HCT116 (cell line): ENCODE results near the gene MAB21L3. TPM values are rescaled to one million over a fixed set of nuclear protein-coding genes. Genes with fewer than 3 reads are reported as not detected.

Experiments used
- ATAC-seq: fragments of 200-7000 bp; cut with Tn5 transposase; 2 replicates; pipeline ENCODE4 v1.9.1; 2020; ENCODE audit warnings: mild to moderate bottlenecking, moderate library complexity
- BruUV-seq: library from RNA; stranded (reverse); fragments of 400-500 nt; replicated peaks from 2 replicates; lab custom pipeline; 2021; lab: Mats Ljungman, UMichigan
- CTCF ChIA-PET: fragments of 300-600 bp; sonication (Branson Sonifier 250); formaldehyde crosslinking; loops from one replicate; lab custom pipeline; 2021; ENCODE audit warnings: antibody characterized with exemption; lab: Charles Lee
- POLR2A ChIA-PET: fragments of 300-600, 350-600 bp; sonication (Branson Sonifier 250); formaldehyde crosslinking; loops from one replicate; lab custom pipeline; 2021; ENCODE audit warnings: antibody characterized with exemption; lab: Charles Lee
- RAD21 ChIA-PET, 2 experiments: fragments of 300-600 bp; sonication (Branson Sonifier 250); formaldehyde crosslinking; loops; one replicate each; lab custom pipeline; 2023; ENCODE audit warnings: low total read pairs in 2 of 2; ENCODE audit not compliant: uncharacterized antibody in 2 of 2, unreplicated experiment in 2 of 2, low non-redundant PET in 1 of 2; lab: Charles Lee
- DNase-seq: peaks from one replicate; pipeline ENCODE4 v3.0.0-alpha.2; 2010; ENCODE audit warnings: low read depth, low spot score
- H2AFZ ChIP-seq: fragments of 200-600 bp; shearing (Covaris generic), sonication (generic); 2 replicates; pipeline ENCODE4 v1.6.1; 2017; ENCODE audit warnings: low read depth, mixed run types, mixed read lengths, antibody characterized with exemption, low read length; ENCODE audit not compliant: poor library complexity, severe bottlenecking
- H3K27ac ChIP-seq: 2 replicates; pipeline ENCODE4 v1.5.1; 2012; ENCODE audit warnings: low read depth, low read length
- H3K27me3 ChIP-seq: fragments of 200-600 bp; sonication (generic); 2 replicates; pipeline ENCODE4 v1.6.1; 2016; ENCODE audit warnings: mixed run types, low read length, mixed read lengths; ENCODE audit not compliant: insufficient read depth
- H3K36me3 ChIP-seq, 2 experiments: fragments of 200-500 bp in 1 of 2; fragments of 200-600 bp in 1 of 2; sonication (Bioruptor generic) in 1 of 2; sonication (generic) in 1 of 2; 2 replicates each; pipeline versions ENCODE4 v1.5.1 to v1.6.1; 2014 to 2016; ENCODE audit warnings: low read length in 2 of 2, inconsistent platforms in 1 of 2, mixed read lengths in 1 of 2, mixed run types in 1 of 2; ENCODE audit not compliant: insufficient read depth in 2 of 2, control insufficient read depth in 1 of 2
- H3K4me1 ChIP-seq, 2 experiments: fragments of 200-600 bp in 1 of 2; sonication (generic) in 1 of 2; 2 replicates each; pipeline versions ENCODE4 v1.5.1 to v1.6.1; 2012 to 2017; ENCODE audit warnings: low read length in 2 of 2, inconsistent platforms in 1 of 2, mild to moderate bottlenecking in 1 of 2, mixed read lengths in 1 of 2, mixed run types in 1 of 2, moderate library complexity in 1 of 2; ENCODE audit not compliant: insufficient read depth in 2 of 2, control insufficient read depth in 1 of 2
- H3K4me2 ChIP-seq: fragments of 200-600 bp; sonication (generic); 2 replicates; pipeline ENCODE4 v1.6.1; 2017; ENCODE audit warnings: mixed run types, low read length, mixed read lengths
- H3K4me3 ChIP-seq, 2 experiments: fragments of 200-600 bp in 1 of 2; sonication (generic) in 1 of 2; replicated peaks in 1 of 2; 2 replicates each; pipeline ENCODE4 v1.5.1; 2011 to 2016; ENCODE audit warnings: low read length in 2 of 2, control low read depth in 1 of 2, low read depth in 1 of 2, mild to moderate bottlenecking in 1 of 2, mixed read lengths in 1 of 2, mixed run types in 1 of 2
- H3K79me2 ChIP-seq: fragments of 200-600 bp; sonication (generic); 2 replicates; pipeline ENCODE4 v1.6.1; 2017; ENCODE audit warnings: mild to moderate bottlenecking, mixed run types, low read length, moderate library complexity, mixed read lengths; ENCODE audit not compliant: insufficient read depth
- H3K9ac ChIP-seq: fragments of 200-600 bp; sonication (generic); 2 replicates; pipeline ENCODE4 v1.6.1; 2016; ENCODE audit warnings: low read length, mixed read lengths
- H3K9me2 ChIP-seq: fragments of 200-600 bp; sonication (generic), shearing (Covaris generic); 2 replicates; pipeline ENCODE4 v1.6.1; 2017; ENCODE audit warnings: mixed run types, mild to moderate bottlenecking, moderate library complexity; ENCODE audit not compliant: insufficient read depth
- H3K9me3 ChIP-seq, 2 experiments: fragments of 200-500 bp in 1 of 2; fragments of 200-600 bp in 1 of 2; sonication (Bioruptor generic) in 1 of 2; sonication (generic) in 1 of 2; 2 replicates each; pipeline ENCODE4 v1.6.1; 2014 to 2017; ENCODE audit warnings: low read length in 2 of 2, mixed read lengths in 2 of 2, inconsistent platforms in 1 of 2, low read depth in 1 of 2, mild to moderate bottlenecking in 1 of 2, mixed run types in 1 of 2, moderate library complexity in 1 of 2; ENCODE audit not compliant: control insufficient read depth in 1 of 2, insufficient read depth in 1 of 2
- H4K20me1 ChIP-seq: fragments of 200-600 bp; sonication (generic), shearing (Covaris generic); 2 replicates; pipeline ENCODE4 v1.6.1; 2017; ENCODE audit warnings: mixed run types, mild to moderate bottlenecking, moderate library complexity; ENCODE audit not compliant: insufficient read depth
- CBX3 ChIP-seq: IDR thresholded peaks from 2 replicates; pipeline ENCODE4 v1.6.1; 2012; ENCODE audit warnings: low read depth
- CTCF ChIP-seq, 3 experiments: fragments of 200-600 bp in 1 of 3; sonication (generic) in 1 of 3; IDR thresholded peaks in 2 of 3; conservative IDR thresholded peaks in 1 of 3; 2 replicates each; pipeline ENCODE4 v1.5.1; 2012 to 2017; ENCODE audit warnings: low read depth in 2 of 3, low read length in 2 of 3, antibody characterized with exemption in 1 of 3, borderline replicate concordance in 1 of 3, control low read depth in 1 of 3, mild to moderate bottlenecking in 1 of 3, mixed read lengths in 1 of 3, mixed run types in 1 of 3, moderate library complexity in 1 of 3; ENCODE audit not compliant: insufficient read depth in 1 of 3
- ELF1 ChIP-seq: IDR thresholded peaks from 2 replicates; pipeline ENCODE4 v1.6.1; 2012; ENCODE audit warnings: low read depth, borderline replicate concordance
- EZH2 ChIP-seq: fragments of 200-600 bp; sonication (generic); IDR thresholded peaks from 2 replicates; pipeline ENCODE4 v1.6.1; 2017; ENCODE audit warnings: antibody characterized with exemption, mixed run types
- POLR2AphosphoS5 ChIP-seq: IDR thresholded peaks from 2 replicates; pipeline ENCODE4 v1.6.1; 2011; ENCODE audit warnings: mild to moderate bottlenecking, low read depth, low read length, moderate library complexity
- SP1 ChIP-seq: IDR thresholded peaks from 2 replicates; pipeline ENCODE4 v1.6.1; 2012; ENCODE audit warnings: low read depth
- SRF ChIP-seq: IDR thresholded peaks from 2 replicates; pipeline ENCODE4 v1.6.1; 2012; ENCODE audit warnings: low read depth
- TCF7L2 ChIP-seq: IDR thresholded peaks from 2 replicates; pipeline ENCODE4 v1.7.0; 2011; ENCODE audit warnings: borderline replicate concordance, inconsistent platforms; ENCODE audit not compliant: insufficient read depth, insufficient read length; ENCODE audit errors: extremely low read depth
- ZBTB33 ChIP-seq: IDR thresholded peaks from 2 replicates; pipeline ENCODE4 v1.6.1; 2011; ENCODE audit warnings: mild to moderate bottlenecking, low read length, moderate library complexity; ENCODE audit not compliant: insufficient replicate concordance; ENCODE audit errors: extremely low read depth
- ZFX ChIP-seq: fragments of 450-650 bp; IDR thresholded peaks from 2 replicates; pipeline ENCODE4 v1.6.1; 2017
- ZNF274 ChIP-seq: fragments of 200-500 bp; sonication (Bioruptor generic); IDR thresholded peaks from 2 replicates; pipeline ENCODE4 v1.6.1; 2014; ENCODE audit warnings: mild to moderate bottlenecking, low read depth, low read length, inconsistent platforms
- intact Hi-C: fragments of 100-400 bp; cut with micrococcal nuclease; formaldehyde crosslinking; loops from 2 replicates; pipeline ENCODE4 v1.10.0; 2022
- total RNA-seq: library from RNA; stranded (reverse); gene quantifications from one replicate; pipeline ENCODE4 v1.2.1, GENCODE V29; 2021; ENCODE audit not compliant: unreplicated experiment

The MAB21L3 gene
- total RNA-seq, 1 experiment from 2014 or later: not detected

- DNase-seq (no peak), ATAC-seq (no peak)
- Histone ChIP-seq H3K4me3 (no peak overlapping the region), H4K20me1 (no peaks in the 10 kb centered on the region), H3K27ac (no peak overlapping the region), H2AFZ (no peak overlapping the region), H3K9ac (no peak overlapping the region), H3K9me3 (no peaks in the 10 kb centered on the region), H3K79me2 (no peaks in the 10 kb centered on the region), H3K36me3 (no peaks in the 10 kb centered on the region), H3K27me3 (0 out of 2 replicates have a peak, but pooled peaks cover 4% of the 10 kb centered on the region), H3K4me2 (no peak overlapping the region), H3K4me1 (peaks cover 8 to 10% of the 10 kb centered on the region in 2 experiments; a peak in 3 of 4 replicates), H3K9me2 (no peaks in the 10 kb centered on the region)
- RAD21 ChIA-PET: no interaction called here
- no TSS peak for BruUV-seq
- TF ChIP-seq SP1 (no peak), POLR2AphosphoS5 (no peak), ZBTB33 (no peak), CBX3 (no peak), ZNF274 (no peak), EZH2 (no peak), ZFX (no peak), ELF1 (no peak), SRF (no peak), TCF7L2 (no peak), CTCF (IDR thresholded peaks at IDR 0.05 in 2 of 3, conservative IDR thresholded peaks at IDR 0.05 in 1 of 3; ENCODE audit: borderline replicate concordance in 1 of 3, insufficient read depth in 1 of 3, low read depth in 2 of 3, low read length in 2 of 3) (no peak)
- POLR2A ChIA-PET: no interaction called here
- intact Hi-C loops: loop anchor here (5.0 kb wide), 1 partner anchor 323 kb away; no protein-coding TSS in a partner anchor
- CTCF ChIA-PET: interaction anchor here (1.1 to 1.6 kb wide), 3 partner anchors 9 to 359 kb away, joined by 3 to 6 read pairs (median 4); no protein-coding TSS in a partner anchor
Observed at GRCh38 chr1:116130356-116130755, 19.2 kb downstream of the MAB21L3 start.
